ENCODE measurements around the gene CREB5. TPM values are rescaled to one million over a fixed set of nuclear protein-coding genes. Genes with fewer than 3 reads are reported as not detected.

Gene CREB5
- total RNA-seq, 4 donors from 2014 or later: 16.8 to 22.4 (median 20.9) TPM

DNA sequence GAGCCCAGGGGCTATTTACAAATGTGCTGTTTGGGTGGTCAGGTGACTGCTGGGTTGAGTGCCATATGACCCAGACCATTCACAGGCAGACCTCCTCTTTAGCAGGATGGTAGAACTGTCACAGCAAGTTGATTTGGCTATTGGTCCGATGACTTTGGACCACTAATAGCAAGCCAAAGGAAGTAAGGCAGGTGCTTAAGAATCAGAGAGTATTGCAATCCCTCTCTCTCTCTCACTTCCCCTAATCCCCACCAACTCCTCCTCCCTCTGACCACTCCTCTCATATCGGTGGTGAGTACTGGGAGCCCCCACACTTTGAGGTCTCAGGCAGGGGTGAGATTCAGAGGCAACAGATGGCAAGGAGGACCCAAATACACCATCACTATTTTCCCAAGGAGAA, 380.5 kb downstream of the CREB5 start:
- H3K36me3 ChIP-seq: no peaks in the 10 kb centered on the region
- H3K27ac ChIP-seq: no peak overlapping the region
- 88 to 96% methylated on average over 2 of the region's 2 CpGs for WGBS, 2 donors
- H3K4me1 ChIP-seq: no peaks in the 10 kb centered on the region
- TF ChIP-seq POLR2A (IDR thresholded peaks at IDR 0.05) (no peak), EP300 (IDR thresholded peaks at IDR 0.05) (no peak)
- TF ChIP-seq, protein P1, sequence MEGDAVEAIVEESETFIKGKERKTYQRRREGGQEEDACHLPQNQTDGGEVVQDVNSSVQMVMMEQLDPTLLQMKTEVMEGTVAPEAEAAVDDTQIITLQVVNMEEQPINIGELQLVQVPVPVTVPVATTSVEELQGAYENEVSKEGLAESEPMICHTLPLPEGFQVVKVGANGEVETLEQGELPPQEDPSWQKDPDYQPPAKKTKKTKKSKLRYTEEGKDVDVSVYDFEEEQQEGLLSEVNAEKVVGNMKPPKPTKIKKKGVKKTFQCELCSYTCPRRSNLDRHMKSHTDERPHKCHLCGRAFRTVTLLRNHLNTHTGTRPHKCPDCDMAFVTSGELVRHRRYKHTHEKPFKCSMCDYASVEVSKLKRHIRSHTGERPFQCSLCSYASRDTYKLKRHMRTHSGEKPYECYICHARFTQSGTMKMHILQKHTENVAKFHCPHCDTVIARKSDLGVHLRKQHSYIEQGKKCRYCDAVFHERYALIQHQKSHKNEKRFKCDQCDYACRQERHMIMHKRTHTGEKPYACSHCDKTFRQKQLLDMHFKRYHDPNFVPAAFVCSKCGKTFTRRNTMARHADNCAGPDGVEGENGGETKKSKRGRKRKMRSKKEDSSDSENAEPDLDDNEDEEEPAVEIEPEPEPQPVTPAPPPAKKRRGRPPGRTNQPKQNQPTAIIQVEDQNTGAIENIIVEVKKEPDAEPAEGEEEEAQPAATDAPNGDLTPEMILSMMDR (IDR thresholded peaks at IDR 0.05): no peak
- DNase-seq (ENCODE audit: low spot score in 2 of 2): no peak
- no peak overlapping the region for H3K4me3 ChIP-seq
- H3K9me3 ChIP-seq: no peaks in the 10 kb centered on the region
- no peaks in the 10 kb centered on the region for H3K27me3 ChIP-seq

DNA sequence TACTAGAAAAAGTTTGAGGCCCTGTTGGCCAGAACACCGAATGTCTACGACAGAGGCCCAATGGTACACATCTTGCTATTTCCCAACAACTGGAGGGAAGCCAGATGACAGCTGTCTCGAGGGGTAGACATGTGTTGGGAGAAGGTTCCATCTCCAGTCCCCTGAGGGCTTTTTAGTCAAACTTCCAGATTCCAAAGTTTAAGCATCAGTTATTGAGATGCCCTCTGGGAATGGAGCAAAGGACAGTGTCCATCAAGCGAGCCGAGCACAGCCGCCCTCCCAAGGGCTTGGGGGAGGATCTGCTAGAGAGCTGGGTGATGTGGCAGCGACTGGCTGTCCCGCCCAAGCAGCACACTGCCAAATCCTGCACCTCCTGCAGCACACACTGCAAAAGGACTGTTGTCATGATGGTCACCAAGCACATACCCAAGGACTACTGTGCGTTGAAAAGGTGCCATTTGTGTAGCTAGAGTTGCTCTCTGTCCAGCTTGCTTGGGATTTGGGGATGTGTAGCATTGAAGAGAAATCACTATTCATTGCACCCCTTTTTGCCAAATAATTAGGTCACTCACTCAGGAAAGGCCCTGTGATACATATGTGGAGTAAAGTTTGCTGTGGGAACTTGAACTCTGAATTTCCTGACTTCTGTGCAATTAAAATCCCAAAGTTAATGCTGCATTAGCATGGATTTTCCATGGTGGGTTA, 381.2 kb downstream of the CREB5 start:
- TF ChIP-seq POLR2A (IDR thresholded peaks at IDR 0.05) (no peak), EP300 (IDR thresholded peaks at IDR 0.05) (no peak)
- TF ChIP-seq, protein P1 (IDR thresholded peaks at IDR 0.05): no peak
- WGBS, 2 donors: 75 to 85% methylated on average over 9 of the region's 9 CpGs

GRCh38 chr7:28798274-28798673, 386.0 kb downstream of the CREB5 start:
- no peak overlapping the region for H3K27ac ChIP-seq
- H3K4me1 ChIP-seq: no peaks in the 10 kb centered on the region
- no peak for DNase-seq (ENCODE audit: low spot score in 2 of 2)
- TF ChIP-seq POLR2A (IDR thresholded peaks at IDR 0.05) (no peak), EP300 (IDR thresholded peaks at IDR 0.05) (no peak)
- TF ChIP-seq, protein P1 (IDR thresholded peaks at IDR 0.05): no peak
- H3K9me3 ChIP-seq: no peaks in the 10 kb centered on the region
- no peaks in the 10 kb centered on the region for H3K36me3 ChIP-seq
- 81 to 89% methylated on average over 15 of the region's 15 CpGs for WGBS, 2 donors
- H3K27me3 ChIP-seq: no peaks in the 10 kb centered on the region
- no peak overlapping the region for H3K4me3 ChIP-seq

More for the DNA sequence above, 381.2 kb downstream of the CREB5 start:
- Histone ChIP-seq H3K4me3 (no peak overlapping the region), H3K9me3 (no peaks in the 10 kb centered on the region), H3K4me1 (no peaks in the 10 kb centered on the region), H3K36me3 (no peaks in the 10 kb centered on the region), H3K27ac (no peak overlapping the region), H3K27me3 (no peaks in the 10 kb centered on the region)
- no peak for DNase-seq (ENCODE audit: low spot score in 2 of 2)

DNA sequence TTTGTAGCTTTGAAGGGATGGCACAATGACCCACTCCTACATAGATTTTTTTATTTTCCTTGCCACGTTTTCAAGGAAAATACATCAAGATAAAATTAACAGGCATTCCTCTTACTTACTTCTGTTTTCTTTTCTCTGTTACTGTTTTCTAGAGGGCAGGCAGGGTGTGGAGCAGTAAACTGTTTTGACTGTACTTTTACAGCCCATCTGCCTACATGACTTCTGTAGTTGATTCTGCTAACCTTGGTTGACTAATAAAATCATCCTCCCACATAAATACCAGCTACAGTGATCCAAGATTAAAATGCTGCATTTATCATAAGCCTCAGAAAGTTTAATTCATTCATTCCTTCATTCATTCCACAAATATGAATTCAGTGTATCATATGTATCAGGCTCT, 387.3 kb downstream of the CREB5 start:
- H3K36me3 ChIP-seq: peaks cover 0 to 7% (median 0%) of the 10 kb centered on the region in 3 donors
- no peak for TF ChIP-seq EP300 (IDR thresholded peaks at IDR 0.05)
- TF ChIP-seq, protein P1 (IDR thresholded peaks at IDR 0.05): no peak
- TF ChIP-seq POLR2A (IDR thresholded peaks at IDR 0.05): no peak

GRCh38 chr7:28800150-28800549, 387.8 kb downstream of the CREB5 start:
- Histone ChIP-seq H3K4me3 (no peak overlapping the region), H3K4me1 (no peaks in the 10 kb centered on the region), H3K36me3 (peaks cover 0 to 10% (median 0%) of the 10 kb centered on the region in 3 donors), H3K27me3 (no peaks in the 10 kb centered on the region), H3K27ac (peak overlapping the region in 1 of 4 donors; percentile 30), H3K9me3 (no peaks in the 10 kb centered on the region)
- WGBS, 2 donors: 77 to 96% methylated on average over 7 of the region's 7 CpGs
- peak in 1 of 2 donors; percentile 63 for TF ChIP-seq EP300 (IDR thresholded peaks at IDR 0.05)
- TF ChIP-seq POLR2A (IDR thresholded peaks at IDR 0.05): no peak
- TF ChIP-seq, protein P1 (IDR thresholded peaks at IDR 0.05): no peak
- DNase-seq (ENCODE audit: low spot score in 2 of 2): peak in 1 of 2 donors; percentile 36

More for the DNA sequence above, 387.3 kb downstream of the CREB5 start:
- Histone ChIP-seq H3K9me3 (no peaks in the 10 kb centered on the region), H3K27ac (no peak overlapping the region), H3K4me1 (no peaks in the 10 kb centered on the region), H3K4me3 (no peak overlapping the region), H3K27me3 (no peaks in the 10 kb centered on the region)
- WGBS, 2 donors: 27 to 40% methylated on average over 1 of the region's 1 CpG
- DNase-seq (ENCODE audit: low spot score in 2 of 2): no peak
